ENCODE data around the gene OVAAL.

The OVAAL gene

DNA sequence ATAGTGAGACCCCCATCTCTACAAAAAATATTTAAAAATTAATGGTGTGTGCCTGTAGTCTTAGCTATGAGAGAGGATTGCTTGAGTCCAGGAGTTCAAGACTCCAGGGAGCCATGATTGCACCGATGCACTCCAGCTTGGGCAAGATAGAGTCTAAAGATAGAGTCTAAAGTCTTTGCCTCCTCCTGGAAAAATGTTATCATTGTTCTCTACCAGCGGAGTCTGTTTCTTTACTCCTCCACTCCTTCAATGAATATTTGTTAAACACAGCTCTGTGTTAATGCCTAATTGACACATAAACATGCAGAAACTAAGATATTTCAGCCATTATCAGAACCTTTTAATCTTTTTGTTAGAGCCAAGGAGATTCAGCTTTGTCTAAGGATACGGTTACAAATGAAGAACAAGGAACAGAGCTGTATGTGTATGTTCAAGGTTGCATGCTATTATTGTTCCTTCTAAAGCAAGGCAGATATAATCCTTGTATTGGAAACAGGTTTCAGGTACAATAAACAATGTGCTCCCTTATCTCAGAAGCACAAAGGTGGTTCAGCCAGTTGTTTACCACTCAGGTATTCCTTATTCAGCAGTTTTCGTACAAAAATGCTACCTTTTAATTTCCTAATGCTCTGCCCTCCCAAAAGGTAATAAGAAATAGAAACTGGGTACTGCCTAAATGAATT is 15.4 kb downstream of the OVAAL start:
- Histone ChIP-seq H3K36me3 (no peaks in the 10 kb centered on the region), H3K4me3 (ENCODE audit: low read depth in 1 of 2, low read length in 1 of 2) (no peak overlapping the region), H3K27ac (no peak overlapping the region), H3K9me3 (no peaks in the 10 kb centered on the region), H3K4me1 (ENCODE audit: control insufficient read depth in 1 of 2, insufficient read depth in 1 of 2, low read depth in 1 of 2, low read length in 1 of 2) (no peaks in the 10 kb centered on the region), H3K27me3 (peaks cover 8% of the 10 kb centered on the region)
- TF ChIP-seq, protein P1, sequence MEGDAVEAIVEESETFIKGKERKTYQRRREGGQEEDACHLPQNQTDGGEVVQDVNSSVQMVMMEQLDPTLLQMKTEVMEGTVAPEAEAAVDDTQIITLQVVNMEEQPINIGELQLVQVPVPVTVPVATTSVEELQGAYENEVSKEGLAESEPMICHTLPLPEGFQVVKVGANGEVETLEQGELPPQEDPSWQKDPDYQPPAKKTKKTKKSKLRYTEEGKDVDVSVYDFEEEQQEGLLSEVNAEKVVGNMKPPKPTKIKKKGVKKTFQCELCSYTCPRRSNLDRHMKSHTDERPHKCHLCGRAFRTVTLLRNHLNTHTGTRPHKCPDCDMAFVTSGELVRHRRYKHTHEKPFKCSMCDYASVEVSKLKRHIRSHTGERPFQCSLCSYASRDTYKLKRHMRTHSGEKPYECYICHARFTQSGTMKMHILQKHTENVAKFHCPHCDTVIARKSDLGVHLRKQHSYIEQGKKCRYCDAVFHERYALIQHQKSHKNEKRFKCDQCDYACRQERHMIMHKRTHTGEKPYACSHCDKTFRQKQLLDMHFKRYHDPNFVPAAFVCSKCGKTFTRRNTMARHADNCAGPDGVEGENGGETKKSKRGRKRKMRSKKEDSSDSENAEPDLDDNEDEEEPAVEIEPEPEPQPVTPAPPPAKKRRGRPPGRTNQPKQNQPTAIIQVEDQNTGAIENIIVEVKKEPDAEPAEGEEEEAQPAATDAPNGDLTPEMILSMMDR (IDR thresholded peaks at IDR 0.05): no peak

DNA sequence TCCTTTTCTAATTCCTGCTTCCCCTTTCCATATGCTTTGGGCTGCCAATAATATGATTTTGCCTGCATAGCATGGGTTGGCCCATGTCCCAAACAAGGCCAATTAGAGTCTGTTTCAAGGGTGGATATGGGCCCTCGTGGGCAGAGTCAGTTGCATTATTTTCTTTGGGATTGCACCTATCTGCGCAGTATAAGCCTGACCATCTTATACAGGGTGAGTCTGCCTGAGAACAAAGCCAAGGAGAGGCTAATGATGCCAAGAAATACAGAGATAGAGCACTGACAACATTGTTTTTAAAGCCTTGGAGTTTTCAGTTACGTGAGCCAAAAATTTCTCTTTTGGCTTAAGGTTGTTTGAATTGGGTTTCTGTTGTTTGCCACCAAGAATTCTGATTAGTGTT is 18.6 kb downstream of the OVAAL start:
- Histone ChIP-seq H3K9me3 (no peaks in the 10 kb centered on the region), H3K4me1 (ENCODE audit: control insufficient read depth in 1 of 2, insufficient read depth in 1 of 2, low read depth in 1 of 2, low read length in 1 of 2) (no peaks in the 10 kb centered on the region), H3K27ac (no peak overlapping the region), H3K4me3 (ENCODE audit: low read depth in 1 of 2, low read length in 1 of 2) (no peak overlapping the region), H3K27me3 (peaks cover 8% of the 10 kb centered on the region), H3K36me3 (no peaks in the 10 kb centered on the region)
- TF ChIP-seq, protein P1 (IDR thresholded peaks at IDR 0.05): no peak

DNA sequence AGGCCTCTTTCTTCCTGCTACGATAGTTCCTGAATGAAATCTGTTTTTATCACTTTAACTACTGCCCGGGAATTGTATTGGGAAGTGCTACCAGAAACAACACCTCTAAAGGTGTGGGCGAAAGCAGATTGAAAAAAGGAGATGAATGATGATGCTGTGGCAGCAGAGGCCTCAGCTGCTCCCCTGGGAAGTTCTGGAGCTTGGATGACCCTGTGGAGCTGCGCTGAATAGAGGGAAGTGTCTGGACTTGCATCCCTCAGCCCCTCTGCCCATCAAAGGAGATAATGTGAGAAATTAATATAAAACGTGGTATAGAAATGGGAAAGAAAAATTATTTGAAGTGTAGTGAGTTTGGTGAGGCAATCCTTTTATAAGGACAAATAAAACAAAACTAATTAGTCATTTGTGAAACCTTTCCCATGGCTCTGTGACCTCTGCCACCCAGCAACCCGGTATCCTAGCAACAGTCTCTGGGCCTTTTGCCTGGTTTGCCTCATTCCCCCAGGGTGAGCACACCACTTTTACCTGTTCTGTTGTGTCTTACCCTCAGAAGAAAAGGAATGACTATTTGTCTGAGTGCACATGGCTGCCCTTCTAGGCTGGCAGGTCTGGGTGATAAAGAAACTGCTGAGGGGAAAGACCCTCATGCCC is 21.3 kb downstream of the OVAAL start:
- H3K36me3 ChIP-seq: no peaks in the 10 kb centered on the region
- H3K9me3 ChIP-seq: no peaks in the 10 kb centered on the region

DNA sequence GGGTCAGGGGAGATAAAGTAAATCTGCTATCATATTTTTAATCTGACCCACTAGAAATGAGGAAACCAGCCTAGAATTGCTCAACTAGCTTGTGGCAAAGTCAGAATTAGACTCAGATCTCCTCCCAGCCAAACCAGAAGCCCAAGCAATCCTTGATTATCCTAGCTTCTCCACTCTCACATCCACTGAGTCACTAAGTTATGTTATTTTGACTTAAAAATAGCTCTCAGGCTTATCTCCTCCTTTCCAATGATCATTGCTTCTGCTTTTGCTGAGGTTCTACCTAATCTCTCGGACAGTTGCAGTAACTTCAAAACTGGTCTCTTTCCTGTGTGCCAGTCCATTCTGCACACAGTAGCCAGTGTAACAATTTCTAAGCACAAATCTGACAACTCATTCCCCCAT is 22.9 kb downstream of the OVAAL start:
- no peaks in the 10 kb centered on the region for H3K9me3 ChIP-seq
- H3K27ac ChIP-seq: no peak overlapping the region
- H3K27me3 ChIP-seq: no peaks in the 10 kb centered on the region
- no peak overlapping the region for H3K4me3 ChIP-seq (ENCODE audit: low read depth in 1 of 2, low read length in 1 of 2)
- H3K36me3 ChIP-seq: no peaks in the 10 kb centered on the region
- H3K4me1 ChIP-seq (ENCODE audit: control insufficient read depth in 1 of 2, insufficient read depth in 1 of 2, low read depth in 1 of 2, low read length in 1 of 2): no peaks in the 10 kb centered on the region
- TF ChIP-seq, protein P1 (IDR thresholded peaks at IDR 0.05): no peak

More for the DNA sequence above, 21.3 kb downstream of the OVAAL start:
- H3K4me1 ChIP-seq (ENCODE audit: control insufficient read depth in 1 of 2, insufficient read depth in 1 of 2, low read depth in 1 of 2, low read length in 1 of 2): no peaks in the 10 kb centered on the region
- H3K27ac ChIP-seq: no peak overlapping the region
- H3K27me3 ChIP-seq: no peaks in the 10 kb centered on the region
- no peak overlapping the region for H3K4me3 ChIP-seq (ENCODE audit: low read depth in 1 of 2, low read length in 1 of 2)
- TF ChIP-seq, protein P1 (IDR thresholded peaks at IDR 0.05): no peak

DNA sequence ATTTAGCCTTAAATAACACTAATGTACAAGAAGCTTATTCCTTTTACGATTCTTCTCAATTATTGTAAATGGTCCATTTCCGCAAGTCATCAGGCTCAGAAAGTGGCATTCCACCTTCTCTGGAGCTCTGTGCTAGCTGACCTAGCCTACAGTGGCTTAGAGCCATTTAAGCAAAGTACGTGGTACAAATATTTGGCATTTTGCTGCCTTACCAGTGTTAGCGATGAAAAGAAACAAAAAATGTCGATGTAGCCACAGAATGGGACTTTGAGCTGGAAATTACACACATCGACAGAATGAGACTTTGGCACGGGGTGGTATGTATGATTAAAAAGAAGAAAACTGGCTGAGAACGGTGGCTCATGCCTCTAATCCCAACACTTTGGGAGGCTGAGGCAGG is 26.1 kb downstream of the OVAAL start:
- Histone ChIP-seq H3K27me3 (no peaks in the 10 kb centered on the region), H3K4me3 (ENCODE audit: low read depth in 1 of 2, low read length in 1 of 2) (no peak overlapping the region), H3K36me3 (no peaks in the 10 kb centered on the region), H3K27ac (no peak overlapping the region), H3K9me3 (no peaks in the 10 kb centered on the region), H3K4me1 (ENCODE audit: control insufficient read depth in 1 of 2, insufficient read depth in 1 of 2, low read depth in 1 of 2, low read length in 1 of 2) (no peaks in the 10 kb centered on the region)
- TF ChIP-seq, protein P1 (IDR thresholded peaks at IDR 0.05): no peak
